Erythroblast (primary cell): ENCODE results near the gene CA4.

Experiments
- GATA1 ChIP-seq: IDR thresholded peaks from 2 replicates; pipeline ENCODE4 v1.6.1; 2011; ENCODE audit warnings: low read depth, mild to moderate bottlenecking, control low read depth, low read length, moderate library complexity
- POLR2A ChIP-seq: IDR thresholded peaks from 2 replicates; pipeline ENCODE4 v1.6.1; 2011; ENCODE audit warnings: mild to moderate bottlenecking, low read length

- TF ChIP-seq POLR2A (no peak), GATA1 (no peak)
Measured at GRCh38 chr17:60127068-60128064, 22.4 kb upstream of the CA4 start.
